Trophoblast cell (in vitro differentiated cells and primary cell): Measurements from ENCODE around the gene KCNMA1.
A peak's percentile ranks its signal among the peaks of the same experiment; 100 is the strongest.

Experiments
- DNase-seq, 2 donors: peaks; one replicate each; pipeline ENCODE4 v3.0.0-alpha.2; 2016
- H2AFZ ChIP-seq: 2 replicates; pipeline ENCODE4 v1.6.1; 2013; ENCODE audit warnings: low read length, moderate library complexity, mild to moderate bottlenecking; ENCODE audit not compliant: insufficient read depth, poor library complexity
- H2AK5ac ChIP-seq: 2 replicates; pipeline ENCODE4 v1.6.1; 2013; ENCODE audit warnings: mild to moderate bottlenecking, low read length
- H2BK120ac ChIP-seq: 2 replicates; pipeline ENCODE4 v1.6.1; 2013; ENCODE audit warnings: low read length, mild to moderate bottlenecking, moderate library complexity; ENCODE audit not compliant: insufficient read depth, poor library complexity
- H2BK12ac ChIP-seq: 2 replicates; pipeline ENCODE4 v1.6.1; 2013; ENCODE audit warnings: mild to moderate bottlenecking, low read length, moderate library complexity
- H2BK5ac ChIP-seq: 2 replicates; pipeline ENCODE4 v1.6.1; 2013; ENCODE audit warnings: low read length, low read depth, moderate library complexity, mild to moderate bottlenecking; ENCODE audit not compliant: poor library complexity
- H3K14ac ChIP-seq: 2 replicates; pipeline ENCODE4 v1.6.1; 2013; ENCODE audit warnings: mild to moderate bottlenecking, low read length
- H3K18ac ChIP-seq: 2 replicates; pipeline ENCODE4 v1.6.1; 2013; ENCODE audit warnings: mild to moderate bottlenecking, low read length
- H3K23ac ChIP-seq: 2 replicates; pipeline ENCODE4 v1.6.1; 2013; ENCODE audit warnings: low read length
- H3K27ac ChIP-seq: 2 replicates; pipeline ENCODE4 v1.5.1; 2013; ENCODE audit warnings: low read depth, mild to moderate bottlenecking, inconsistent platforms, low read length, moderate library complexity
- H3K27me3 ChIP-seq: 2 replicates; pipeline ENCODE4 v1.6.1; 2013; ENCODE audit warnings: inconsistent platforms, mild to moderate bottlenecking, low read length, moderate library complexity; ENCODE audit not compliant: insufficient read depth
- H3K36me3 ChIP-seq, 2 experiments: 1 replicate in 1 of 2; 2 replicates in 1 of 2; pipeline ENCODE4 v1.6.1; 2013; ENCODE audit warnings: low read length in 2 of 2, mild to moderate bottlenecking in 2 of 2, moderate library complexity in 1 of 2; ENCODE audit not compliant: insufficient read depth in 2 of 2, control insufficient read depth in 1 of 2
- H3K4ac ChIP-seq: 2 replicates; pipeline ENCODE4 v1.6.1; 2013; ENCODE audit warnings: low read depth, mild to moderate bottlenecking, low read length, moderate library complexity
- H3K4me1 ChIP-seq, 2 experiments: 1 replicate in 1 of 2; 2 replicates in 1 of 2; pipeline ENCODE4 v1.6.1; 2013; ENCODE audit warnings: low read length in 2 of 2, mild to moderate bottlenecking in 2 of 2, moderate library complexity in 1 of 2; ENCODE audit not compliant: insufficient read depth in 2 of 2, control insufficient read depth in 1 of 2
- H3K4me2 ChIP-seq: 2 replicates; pipeline ENCODE4 v1.6.1; 2013; ENCODE audit warnings: inconsistent platforms, mild to moderate bottlenecking, low read length, moderate library complexity
- H3K4me3 ChIP-seq: 2 replicates; pipeline ENCODE4 v1.5.1; 2013; ENCODE audit warnings: mild to moderate bottlenecking, low read depth, low read length, inconsistent platforms
- H3K79me1 ChIP-seq: one replicate; pipeline ENCODE4 v1.6.1; 2013; ENCODE audit warnings: low read length
- H3K79me2 ChIP-seq: 2 replicates; pipeline ENCODE4 v1.6.1; 2013; ENCODE audit warnings: low read length, mild to moderate bottlenecking; ENCODE audit not compliant: control insufficient read depth, insufficient read depth, poor library complexity
- H3K9ac ChIP-seq: 2 replicates; pipeline ENCODE4 v1.6.1; 2013; ENCODE audit warnings: mild to moderate bottlenecking, low read length
- H3K9me3 ChIP-seq: 2 replicates; pipeline ENCODE4 v1.6.1; 2013; ENCODE audit warnings: low read depth, mild to moderate bottlenecking, control low read depth, inconsistent platforms, low read length; ENCODE audit not compliant: insufficient read depth
- H4K12ac ChIP-seq: 2 replicates; pipeline ENCODE4 v1.6.1; 2013; ENCODE audit warnings: low read depth, mild to moderate bottlenecking, low read length, moderate library complexity
- H4K8ac ChIP-seq: 2 replicates; pipeline ENCODE4 v1.6.1; 2013; ENCODE audit warnings: low read depth, mild to moderate bottlenecking, low read length, moderate library complexity
- H4K91ac ChIP-seq: one replicate; pipeline ENCODE4 v1.6.1; 2013; ENCODE audit warnings: low read depth, mild to moderate bottlenecking, low read length, moderate library complexity
- WGBS: extraction: QIAGEN DNeasy Blood & Tissue Kit; methylation state at CpG from one replicate; pipeline ENCODE4 v1.1.7; 2013; ENCODE audit warnings: missing lambda C conversion rate; ENCODE audit not compliant: insufficient read length, insufficient coverage; ENCODE audit errors: extremely low coverage; 5-methylcytosine and 5-hydroxymethylcytosine counted together

The KCNMA1 gene

GRCh38 chr10:77393411-77393810 lies 244.2 kb downstream of the KCNMA1 start:
- Histone ChIP-seq H3K27me3 (no peaks in the 10 kb centered on the region), H4K91ac (peak overlapping the region; percentile 48), H3K4me3 (no peak overlapping the region), H2BK12ac (peak overlapping the region; percentile 67), H3K79me2 (peaks cover 4% of the 10 kb centered on the region), H2BK5ac (peak overlapping the region; percentile 42), H3K4me1 (peaks cover 43% of the 10 kb centered on the region in 2 experiments), H3K27ac (peak overlapping the region; percentile 72), H4K12ac (no peak overlapping the region), H3K23ac (no peak overlapping the region), H2AFZ (no peak overlapping the region), H3K36me3 (peaks cover 0 to 6% of the 10 kb centered on the region in 2 experiments), H3K14ac (no peak overlapping the region), H3K9me3 (no peaks in the 10 kb centered on the region), H3K79me1 (peaks cover 21% of the 10 kb centered on the region), H3K4ac (no peak overlapping the region), H3K4me2 (no peak overlapping the region), H3K18ac (peak overlapping the region; percentile 20), H2AK5ac (peak overlapping the region; percentile 34), H3K9ac (no peak overlapping the region), H4K8ac (peak overlapping the region; percentile 4), H2BK120ac (peak overlapping the region; percentile 27)
- DNase-seq = no peak
- WGBS = no CpG with 5 or more reads among the region's 3 CpGs

- Histone ChIP-seq H3K4me1 (peaks cover 43% of the 10 kb centered on the region in 2 experiments), H3K79me2 (peaks cover 4% of the 10 kb centered on the region), H2AK5ac (peak overlapping the region; percentile 62), H4K8ac (no peak overlapping the region), H3K27ac (peak overlapping the region; percentile 72), H3K9me3 (no peaks in the 10 kb centered on the region), H4K12ac (no peak overlapping the region), H3K79me1 (peaks cover 21% of the 10 kb centered on the region), H2BK12ac (peak overlapping the region; percentile 25), H2AFZ (no peak overlapping the region), H2BK5ac (peak overlapping the region; percentile 44), H3K4me2 (no peak overlapping the region), H3K4me3 (no peak overlapping the region), H3K4ac (no peak overlapping the region), H4K91ac (peak overlapping the region; percentile 48), H3K36me3 (peaks cover 0 to 6% of the 10 kb centered on the region in 2 experiments), H3K27me3 (no peaks in the 10 kb centered on the region), H3K18ac (peak overlapping the region; percentile 27), H2BK120ac (peak overlapping the region; percentile 17), H3K9ac (no peak overlapping the region), H3K23ac (no peak overlapping the region), H3K14ac (no peak overlapping the region)
- DNase-seq = peak in 1 of 2 donors; percentile 22
- WGBS = no CpG with 5 or more reads among the region's 6 CpGs
Observed at GRCh38 chr10:77392851-77393250, 244.8 kb downstream of the KCNMA1 start.

GRCh38 chr10:77392236-77392721 lies 245.3 kb downstream of the KCNMA1 start:
- WGBS = no CpG with 5 or more reads among the region's 2 CpGs
- H2BK12ac ChIP-seq = no peak overlapping the region
- DNase-seq = no peak

DNA sequence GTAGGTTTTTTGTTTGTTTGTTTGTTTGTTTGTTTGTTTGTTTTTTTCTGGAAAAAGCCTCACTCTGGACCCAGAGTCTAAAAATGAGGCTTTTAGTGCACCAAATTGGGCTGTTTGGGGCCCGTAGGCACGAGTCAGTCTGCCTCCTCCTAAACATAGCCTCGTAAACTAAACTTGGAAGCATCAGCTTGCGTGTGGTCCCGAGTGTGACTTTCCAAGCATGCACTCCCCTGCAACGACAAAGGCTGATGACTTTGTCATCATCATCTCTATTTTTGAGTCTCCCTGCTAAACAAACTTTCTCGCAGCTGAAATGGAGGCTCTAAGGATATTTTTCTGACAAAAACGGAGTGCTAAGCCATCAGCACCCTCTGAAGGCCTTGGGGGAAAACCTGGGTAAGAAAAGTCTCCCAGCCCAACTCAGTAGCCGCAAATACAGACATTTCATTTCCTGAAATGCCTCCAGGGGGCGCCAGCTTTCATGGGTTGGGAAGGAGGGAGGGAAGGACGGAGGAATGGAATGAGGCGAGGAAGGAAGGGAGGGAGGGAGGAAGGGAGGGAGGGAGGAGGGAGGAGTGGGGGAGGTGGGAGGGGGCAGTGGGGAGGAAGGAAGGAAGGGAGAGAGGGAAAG lies 245.9 kb downstream of the KCNMA1 start:
- H2BK120ac ChIP-seq = peak overlapping the region; percentile 97
- H3K23ac ChIP-seq = no peak overlapping the region
- H2BK12ac ChIP-seq = peak overlapping the region; percentile 93
- H3K36me3 ChIP-seq = peaks cover 0 to 4% of the 10 kb centered on the region in 2 experiments
- no CpG with 5 or more reads among the region's 12 CpGs for WGBS
- peak overlapping the region; percentile 97 for H4K91ac ChIP-seq
- peaks cover 23% of the 10 kb centered on the region for H3K79me1 ChIP-seq
- peak; percentile 64 to 83 for DNase-seq
- H2AK5ac ChIP-seq = peak overlapping the region; percentile 97
- H4K8ac ChIP-seq = peak overlapping the region; percentile 75
- no peak overlapping the region for H3K4me3 ChIP-seq
- no peak overlapping the region for H3K9ac ChIP-seq
- no peaks in the 10 kb centered on the region for H3K9me3 ChIP-seq
- H4K12ac ChIP-seq = peak overlapping the region; percentile 64
- H2BK5ac ChIP-seq = peak overlapping the region; percentile 82
- peak overlapping the region; percentile 60 for H3K27ac ChIP-seq
- peak overlapping the region; percentile 86 for H3K18ac ChIP-seq
- H3K14ac ChIP-seq = peak overlapping the region; percentile 91
- H3K4me1 ChIP-seq = peaks cover 43 to 47% of the 10 kb centered on the region in 2 experiments
- peak overlapping the region; percentile 75 for H3K4ac ChIP-seq
- H2AFZ ChIP-seq = no peak overlapping the region
- H3K4me2 ChIP-seq = no peak overlapping the region
- H3K79me2 ChIP-seq = peaks cover 4% of the 10 kb centered on the region
- no peaks in the 10 kb centered on the region for H3K27me3 ChIP-seq

More at GRCh38 chr10:77392236-77392721, 245.3 kb downstream of the KCNMA1 start:
- H3K4me1 ChIP-seq = peaks cover 43% of the 10 kb centered on the region in 2 experiments
- H4K12ac ChIP-seq = no peak overlapping the region
- H3K18ac ChIP-seq = no peak overlapping the region
- peaks cover 4% of the 10 kb centered on the region for H3K79me2 ChIP-seq
- no peak overlapping the region for H3K14ac ChIP-seq
- no peak overlapping the region for H3K4ac ChIP-seq
- H3K27ac ChIP-seq = peak overlapping the region; percentile 31
- no peak overlapping the region for H4K8ac ChIP-seq
- no peak overlapping the region for H2AK5ac ChIP-seq
- H3K4me2 ChIP-seq = no peak overlapping the region
- H2BK5ac ChIP-seq = no peak overlapping the region
- peaks cover 0 to 6% of the 10 kb centered on the region in 2 experiments for H3K36me3 ChIP-seq
- no peak overlapping the region for H3K9ac ChIP-seq
- H4K91ac ChIP-seq = peak overlapping the region; percentile 48
- H3K79me1 ChIP-seq = peaks cover 21% of the 10 kb centered on the region
- H2AFZ ChIP-seq = no peak overlapping the region
- H2BK120ac ChIP-seq = no peak overlapping the region
- no peaks in the 10 kb centered on the region for H3K9me3 ChIP-seq
- no peak overlapping the region for H3K4me3 ChIP-seq
- no peak overlapping the region for H3K23ac ChIP-seq
- H3K27me3 ChIP-seq = no peaks in the 10 kb centered on the region
